ENCODE data around the gene APBB3.

The APBB3 gene

DNA sequence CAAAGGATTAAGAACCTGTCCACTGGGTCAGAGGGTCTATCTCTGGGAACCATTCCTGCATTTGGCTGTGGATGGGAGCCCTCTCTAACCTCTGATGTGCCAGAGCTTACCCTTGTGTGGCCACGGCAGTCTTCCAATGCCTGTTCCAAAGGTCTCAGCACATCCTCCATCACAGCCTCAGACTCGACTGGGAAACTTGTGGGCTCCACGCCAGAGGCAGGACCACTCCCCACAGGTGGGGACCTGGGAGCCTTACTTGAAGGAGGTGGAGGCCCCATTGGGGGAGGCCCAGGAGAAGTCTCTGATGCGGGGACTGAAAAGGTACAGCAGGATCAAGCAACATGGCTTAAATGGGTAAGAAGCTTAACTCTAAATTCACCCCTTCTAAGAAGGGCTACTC is 12.5 kb downstream of the APBB3 start:
- DNase-seq, result no peak

DNA sequence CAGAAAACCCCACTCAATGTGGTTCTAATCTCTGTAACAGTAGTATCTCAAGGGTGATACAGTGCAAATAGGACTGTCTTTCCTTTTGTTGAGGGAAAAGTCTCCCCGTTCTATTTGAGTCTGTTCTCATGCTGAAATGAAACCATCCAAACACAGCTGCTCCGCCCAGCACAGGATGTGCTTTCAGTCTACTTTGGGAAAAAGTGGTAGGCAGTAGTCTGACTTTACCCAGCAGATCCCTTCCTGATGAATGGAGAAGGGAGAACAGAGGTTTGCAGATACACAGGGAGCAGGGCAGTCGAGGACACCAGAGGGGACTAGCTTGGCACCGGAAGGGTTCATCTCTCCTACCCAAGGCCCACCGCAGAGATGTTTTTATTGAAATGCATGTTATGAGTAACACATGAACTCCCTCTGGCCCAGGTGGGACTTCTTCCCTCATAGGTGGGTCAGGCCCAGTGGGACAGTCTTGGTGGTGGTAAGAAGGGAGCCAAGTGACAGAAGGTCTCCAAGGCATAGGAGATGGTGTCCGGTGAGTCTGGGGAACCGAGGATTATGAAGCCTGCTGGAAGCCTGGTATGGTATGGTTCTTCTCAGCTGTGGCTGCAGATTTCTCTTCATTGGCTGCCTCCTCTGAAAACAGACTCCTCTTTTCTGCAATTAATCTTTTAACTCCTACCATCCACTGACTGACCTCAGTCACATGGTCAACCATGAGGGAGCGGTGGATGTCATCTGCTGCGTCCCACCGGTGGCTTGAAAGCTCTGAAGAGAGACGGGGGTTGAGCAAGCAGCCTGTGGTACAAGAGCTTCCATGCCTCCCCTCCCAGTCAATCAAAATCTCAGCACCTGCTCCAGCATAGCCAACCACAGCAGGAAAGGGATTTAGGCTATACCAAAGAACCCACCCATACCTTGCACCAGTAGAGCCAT is 14.0 kb downstream of the APBB3 start:
- DNase-seq, result no peak

DNA sequence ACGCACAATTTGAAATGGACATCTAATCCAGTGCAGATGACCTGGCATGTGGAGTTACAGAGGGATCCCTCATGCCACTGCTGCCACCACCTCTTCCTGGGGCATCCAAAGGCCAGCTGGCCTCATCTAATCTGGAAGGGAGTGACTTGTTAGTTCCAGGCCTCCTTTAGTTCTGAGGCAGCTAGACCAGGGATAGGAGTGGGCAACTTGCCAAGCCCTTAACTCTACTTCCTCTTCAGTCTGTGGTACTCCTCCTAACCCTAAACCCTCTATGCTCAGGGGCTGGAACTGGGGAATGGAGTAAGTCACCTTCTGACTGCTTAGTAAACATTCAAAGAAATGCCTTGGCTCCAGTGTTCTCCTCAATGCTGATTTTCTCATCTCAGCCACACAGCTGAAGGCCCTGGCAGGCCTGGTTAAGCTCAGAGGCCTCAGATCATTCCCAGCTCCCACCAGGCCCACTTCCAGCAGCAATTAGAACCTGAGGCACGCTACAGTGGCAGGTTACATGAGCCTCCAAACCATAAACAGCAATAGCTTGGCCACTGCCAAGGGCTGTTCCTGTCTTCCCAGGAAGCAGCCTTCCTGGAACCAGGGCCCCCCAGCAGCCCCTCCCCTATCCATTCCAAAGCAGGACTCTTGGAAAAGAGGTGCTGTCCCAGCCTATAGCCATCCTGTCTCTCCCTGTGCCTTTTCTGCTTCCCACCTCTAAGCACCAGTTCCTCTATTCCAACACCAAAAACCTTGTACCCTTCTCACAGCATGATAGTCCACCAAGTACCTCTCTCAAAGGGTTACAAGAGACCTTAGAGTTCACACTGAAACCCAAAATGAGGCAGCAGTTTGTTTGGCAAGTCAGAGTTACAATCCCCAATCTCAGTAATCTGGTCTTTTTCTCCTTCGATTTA is 14.9 kb downstream of the APBB3 start:
- no peak for DNase-seq

DNA sequence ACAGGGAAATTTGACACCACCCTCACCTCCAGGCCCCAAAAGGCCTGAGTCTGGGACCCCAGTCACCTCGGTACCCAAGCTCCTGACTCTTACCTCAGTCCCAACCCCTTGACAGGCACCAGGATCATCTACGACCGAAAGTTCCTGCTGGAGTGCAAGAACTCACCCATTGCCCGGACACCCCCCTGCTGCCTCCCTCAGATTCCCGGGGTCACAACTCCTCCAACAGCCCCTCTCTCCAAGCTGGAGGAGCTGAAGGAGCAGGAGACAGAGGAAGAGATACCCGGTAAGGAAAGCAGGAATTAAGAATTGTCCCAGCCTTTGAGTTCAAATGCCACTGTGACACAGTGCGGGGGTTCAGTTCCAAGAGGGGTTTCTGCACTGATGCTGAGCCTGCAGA is 15.6 kb downstream of the APBB3 start:
- DNase-seq, result no peak

DNA sequence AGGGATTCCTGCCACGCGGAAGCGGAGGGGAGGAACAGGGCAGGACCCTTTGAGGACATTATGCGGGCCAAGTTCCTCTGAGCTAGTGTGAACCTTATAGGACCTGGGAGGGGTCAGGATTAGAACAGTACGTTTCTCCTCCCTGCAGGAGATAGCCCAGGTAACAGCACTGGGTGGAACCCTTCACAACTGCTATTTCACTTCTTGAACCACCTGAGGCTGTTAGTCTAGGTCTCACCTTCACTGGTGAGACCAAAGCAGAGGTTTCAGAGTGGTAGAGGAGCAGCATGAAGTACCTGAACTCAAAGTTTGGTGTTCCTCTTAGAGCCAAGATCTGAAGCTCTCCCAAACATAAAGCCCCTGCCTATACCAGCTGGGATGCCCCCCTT is 16.1 kb downstream of the APBB3 start:
- DNase-seq, result no peak

DNA sequence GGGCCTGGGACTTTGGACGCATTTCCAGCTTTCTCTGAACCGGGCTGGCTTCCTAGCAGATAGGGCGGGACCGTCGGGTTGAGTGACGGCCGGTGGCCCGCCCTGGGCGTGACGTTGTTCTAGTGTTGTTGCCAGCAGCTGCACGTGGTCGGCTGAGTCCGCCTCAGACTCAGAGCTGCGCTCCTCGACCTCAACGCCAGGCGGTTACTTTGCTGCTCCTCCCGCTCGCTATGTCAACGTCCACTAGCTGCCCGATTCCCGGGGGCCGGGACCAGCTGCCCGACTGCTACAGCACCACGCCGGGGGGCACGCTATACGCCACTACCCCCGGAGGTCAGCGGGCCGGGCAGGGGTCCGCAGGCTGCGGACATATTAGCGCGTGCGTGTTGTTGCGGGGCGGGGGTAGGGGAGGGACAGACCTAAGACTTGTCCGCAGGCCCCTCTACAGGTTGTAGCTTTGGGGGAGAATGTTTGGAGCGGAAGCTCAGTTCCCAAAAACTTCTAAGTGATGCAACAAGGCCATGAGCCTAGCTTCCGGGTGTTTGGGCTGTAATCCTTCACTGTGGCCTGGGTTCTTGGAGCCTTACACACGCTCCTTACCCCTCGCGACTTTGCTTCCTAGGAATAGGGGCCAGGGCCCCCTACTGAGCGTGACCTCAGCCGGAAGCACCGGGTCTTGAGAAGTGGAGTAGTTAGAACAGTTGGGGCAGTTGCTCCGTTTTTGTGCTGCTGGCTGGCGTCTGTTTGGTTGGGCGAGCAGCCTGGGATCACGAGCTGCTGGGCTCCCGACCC is 16.7 kb downstream of the APBB3 start, which contains the start of gene EIF4EBP3:
Gene EIF4EBP3, plus strand, starts transcription at position 155 of the 792 bp plus-strand sequence. Its CDS starts 76 bp downstream, at position 231.
- DNase-seq, result peak; percentile 83 to 96

DNA sequence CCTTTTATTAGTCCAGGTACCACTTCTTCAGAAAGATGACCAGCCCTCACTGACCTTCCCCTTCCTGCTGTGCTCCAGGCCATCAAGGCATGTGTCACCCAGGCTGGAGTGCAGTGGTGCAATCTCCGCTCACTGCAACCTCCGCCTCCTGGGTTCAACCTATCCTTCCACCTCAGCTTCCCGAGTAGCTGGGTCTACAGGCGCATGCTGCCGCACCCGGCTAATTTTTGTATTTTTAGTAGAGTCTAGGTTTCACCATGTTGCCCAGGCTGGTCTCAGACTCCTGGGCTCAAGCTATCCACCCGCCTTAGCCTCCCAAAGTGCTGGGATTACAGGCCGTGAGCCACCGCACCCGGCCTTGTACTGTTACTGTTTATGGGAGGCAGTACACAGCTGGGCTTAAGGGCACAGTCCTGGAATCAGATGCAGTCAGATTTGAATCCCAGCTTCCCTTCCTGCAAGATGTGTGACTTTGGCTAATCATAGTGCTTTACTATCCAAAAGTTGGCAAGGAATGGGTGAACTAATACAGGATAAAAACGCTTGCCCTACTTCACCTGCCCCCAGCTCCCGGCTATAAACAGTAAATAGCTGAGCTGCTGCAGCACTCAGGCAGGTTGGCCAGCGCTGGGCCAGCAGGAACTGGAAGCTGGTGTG is 17.4 kb downstream of the APBB3 start:
- no peak for DNase-seq

DNA sequence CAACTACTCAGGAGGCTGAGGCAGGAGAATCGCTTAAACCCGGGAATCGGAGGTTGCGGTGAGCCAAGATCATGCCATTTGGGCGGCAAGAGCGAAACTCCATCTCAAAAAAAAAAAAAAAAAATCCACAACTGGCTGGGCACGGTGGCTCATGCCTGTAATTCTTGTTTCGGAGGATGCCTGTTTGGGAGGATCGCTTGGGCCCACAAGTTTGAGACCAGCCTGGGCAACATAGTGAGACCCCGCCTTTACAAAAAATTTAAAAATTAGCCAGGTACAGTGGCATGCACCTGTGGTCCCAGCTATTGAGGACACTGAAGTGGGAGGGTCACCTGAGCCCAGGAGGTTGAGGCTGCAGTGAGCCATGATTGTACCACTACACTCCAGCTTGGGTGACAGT is 18.8 kb downstream of the APBB3 start:
- no peak for DNase-seq

DNA sequence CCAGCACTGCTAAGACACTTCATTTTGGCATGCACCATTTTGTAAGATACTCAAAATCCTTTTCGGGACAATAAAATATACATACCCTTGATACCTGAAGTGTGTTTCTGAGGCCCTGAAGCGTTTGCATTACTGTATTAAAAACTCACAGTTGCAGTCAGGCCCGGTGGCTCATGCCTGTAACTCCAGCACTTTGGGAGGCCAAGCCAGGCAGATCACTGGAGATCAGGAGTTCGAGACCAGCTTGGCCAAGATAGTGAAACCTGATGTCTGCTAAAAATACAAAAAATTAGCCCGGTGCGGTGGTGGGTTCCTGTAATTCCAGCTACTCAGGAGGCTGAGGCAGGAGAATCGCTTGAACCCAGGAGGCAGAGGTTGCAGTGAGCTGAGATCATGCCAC is 19.4 kb downstream of the APBB3 start:
- DNase-seq, result no peak

DNA sequence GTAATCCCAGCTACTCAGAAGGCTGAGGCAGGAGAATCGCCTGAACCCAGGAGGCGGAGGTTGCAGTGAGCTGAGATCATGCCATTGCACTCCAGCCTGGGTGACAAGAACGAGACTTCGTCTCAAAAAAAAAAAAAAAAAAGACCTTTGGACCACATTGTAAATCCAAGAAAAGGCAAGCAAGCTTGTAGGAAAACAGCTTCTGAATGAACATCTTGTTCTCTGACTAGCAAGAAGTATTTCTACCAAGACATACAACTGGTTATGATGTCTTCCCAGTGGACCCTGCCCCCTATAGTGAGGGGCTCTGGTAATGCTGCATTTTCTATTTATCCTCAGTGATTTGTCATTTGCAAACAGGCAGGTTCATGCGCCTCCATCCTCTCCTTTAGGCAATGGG is 21.4 kb downstream of the APBB3 start:
- DNase-seq, result no peak

DNA sequence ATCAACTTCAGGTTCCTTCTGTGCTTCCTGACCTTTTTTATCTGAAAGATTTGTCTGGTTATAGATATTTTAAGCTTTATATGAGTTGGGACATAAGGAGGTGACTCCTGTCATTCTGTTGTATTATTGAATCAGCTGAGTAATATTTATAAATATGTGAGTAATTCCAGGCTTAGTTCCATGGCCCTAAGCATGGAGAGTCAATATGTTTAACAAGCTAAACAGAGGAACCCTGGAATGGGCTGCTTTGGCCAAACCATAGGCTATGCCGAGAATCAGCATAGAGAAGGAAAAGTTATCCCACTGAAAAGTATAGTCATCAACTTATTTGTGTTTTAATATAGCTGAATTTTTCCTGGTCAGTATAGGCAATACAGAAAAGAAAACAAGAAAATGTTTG is 24.2 kb downstream of the APBB3 start:
- DNase-seq, result no peak

DNA sequence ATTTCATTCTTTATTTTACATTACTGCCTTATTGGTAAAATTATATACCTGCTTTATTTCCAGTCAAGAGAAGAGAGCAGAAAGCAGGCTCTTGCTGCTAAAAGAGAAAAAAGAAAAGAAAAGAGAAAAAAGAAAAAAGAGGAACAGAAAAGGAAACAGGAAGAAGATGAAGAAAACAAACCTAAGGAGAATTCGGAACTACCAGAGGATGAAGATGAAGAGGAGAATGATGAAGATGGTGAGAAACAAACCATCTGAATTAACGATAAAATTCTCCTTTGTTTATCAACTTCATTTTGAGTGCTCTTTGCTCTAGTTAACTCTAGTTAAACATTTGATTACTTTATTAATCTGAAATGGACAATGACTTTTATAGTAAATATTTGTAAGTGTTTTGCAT is 40.4 kb downstream of the APBB3 start:
- no peak for DNase-seq

DNA sequence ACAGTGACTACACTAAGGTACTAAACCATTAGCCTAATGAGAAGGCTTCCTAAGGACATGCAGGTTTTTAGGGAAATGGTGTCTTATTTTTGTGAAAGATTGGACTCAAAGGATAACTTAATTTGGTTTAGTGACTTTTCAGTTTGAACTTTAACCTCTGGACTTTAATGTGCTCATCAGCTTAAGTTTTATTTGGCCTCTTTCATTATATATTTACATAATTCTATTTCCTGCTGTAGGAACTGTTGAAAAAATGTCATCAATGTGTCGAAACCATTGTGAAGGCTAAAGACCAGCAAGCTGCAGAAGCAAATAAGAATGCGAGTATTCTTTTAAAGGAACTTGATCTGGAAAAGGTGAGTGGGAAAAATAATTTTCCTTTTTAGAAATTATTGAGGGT is 51.3 kb downstream of the APBB3 start:
- DNase-seq, result no peak

DNA sequence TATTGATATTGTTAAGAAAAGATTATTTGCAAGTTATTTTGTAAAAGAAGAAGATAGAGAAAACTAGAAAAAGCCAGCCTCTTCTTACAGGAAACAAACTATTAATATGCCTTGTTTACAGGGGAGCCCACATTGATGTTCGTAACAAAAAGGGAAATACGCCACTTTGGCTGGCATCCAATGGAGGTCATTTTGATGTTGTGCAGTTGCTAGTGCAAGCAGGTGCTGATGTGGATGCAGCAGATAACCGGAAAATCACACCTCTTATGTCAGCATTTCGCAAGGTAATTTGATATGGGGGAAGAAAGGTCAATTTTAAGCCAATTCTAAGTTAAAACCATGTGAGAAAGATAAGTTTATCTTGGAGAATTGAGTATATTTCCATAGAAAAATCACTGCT is 54.5 kb downstream of the APBB3 start:
- no peak for DNase-seq

Measured in NCI-H526 (cell line).